Measurements from ENCODE around the gene CDADC1. TPM values are rescaled to one million over a fixed set of nuclear protein-coding genes. Genes with fewer than 3 reads are reported as not detected.

Gene CDADC1
- total and polyA plus RNA-seq, 2 experiments from 2014 or later, result 1.3 to 9.3 TPM

DNA sequence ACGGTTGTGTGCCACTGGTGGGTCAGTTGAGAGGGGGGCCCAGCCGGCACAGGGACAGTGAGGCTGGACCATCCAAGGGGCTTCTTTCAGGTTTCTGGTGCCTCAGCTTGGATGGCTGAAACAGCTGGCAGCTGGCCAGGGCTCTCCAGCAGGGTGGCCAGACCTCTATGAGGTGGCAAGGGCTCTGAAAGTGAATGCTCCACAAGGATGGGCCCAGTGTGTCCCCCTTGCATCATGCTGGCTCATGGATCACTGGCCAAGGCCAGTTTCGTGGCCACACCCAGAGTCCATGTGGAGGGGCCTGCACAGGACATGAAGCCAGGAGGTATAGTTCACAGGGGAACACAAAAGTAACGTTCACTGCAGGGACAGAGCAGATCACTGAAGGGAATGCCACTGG is 49.6 kb downstream of the CDADC1 start:
- peaks cover 4% of the 10 kb centered on the region for H3K27me3 Mint-ChIP-seq (ENCODE audit: insufficient read depth, low read depth, poor library complexity)
- H3K9me3 Mint-ChIP-seq, result no peaks in the 10 kb centered on the region
- Histone ChIP-seq H3K4me1 (ENCODE audit: insufficient read depth) (no peaks in the 10 kb centered on the region; the same call in 1 of the 2 replicates), H3F3A (replicated peaks; ENCODE audit: low read depth) (no peaks in the 10 kb centered on the region), H3K4me3 (no peak overlapping the region), H3K27ac (ENCODE audit: low read depth) (no peak overlapping the region), H2AFZ (no peak overlapping the region), H3K9me2 (ENCODE audit: insufficient read depth) (no peaks in the 10 kb centered on the region), H4K20me1 (replicated peaks; ENCODE audit: insufficient read depth) (no peaks in the 10 kb centered on the region), H3K36me3 (ENCODE audit: insufficient read depth) (no peaks in the 10 kb centered on the region), H3K27me3 (ENCODE audit: insufficient read depth) (no peaks in the 10 kb centered on the region), H3K79me2 (replicated peaks; ENCODE audit: insufficient read depth) (no peaks in the 10 kb centered on the region), H3K4me2 (no peak overlapping the region)
- no peaks in the 10 kb centered on the region for H3K36me3 Mint-ChIP-seq (ENCODE audit: low read depth)
- ATAC-seq (no peak), DNase-seq (ENCODE audit: low spot score) (no peak)
- no peak overlapping the region for H3K4me3 Mint-ChIP-seq
- TF ChIP-seq JUNB (IDR thresholded peaks at IDR 0.05; ENCODE audit: unreplicated experiment), result no peak
- TF ChIP-seq EZH2phosphoT487 (IDR thresholded peaks at IDR 0.05; ENCODE audit: unreplicated experiment), result no peak
- no peak for TF ChIP-seq ZNF114 (CRISPR knock-in tag; IDR thresholded peaks at IDR 0.05)
- no peak for TF ChIP-seq POLR2AphosphoS5 (IDR thresholded peaks at IDR 0.05; ENCODE audit: low read depth)
- TF ChIP-seq ZNF331 (CRISPR knock-in tag; IDR thresholded peaks at IDR 0.05; ENCODE audit: low read depth), result no peak
- no peak for TF ChIP-seq STAT1 (IDR thresholded peaks at IDR 0.05; ENCODE audit: unreplicated experiment)
- TF ChIP-seq, protein P1, sequence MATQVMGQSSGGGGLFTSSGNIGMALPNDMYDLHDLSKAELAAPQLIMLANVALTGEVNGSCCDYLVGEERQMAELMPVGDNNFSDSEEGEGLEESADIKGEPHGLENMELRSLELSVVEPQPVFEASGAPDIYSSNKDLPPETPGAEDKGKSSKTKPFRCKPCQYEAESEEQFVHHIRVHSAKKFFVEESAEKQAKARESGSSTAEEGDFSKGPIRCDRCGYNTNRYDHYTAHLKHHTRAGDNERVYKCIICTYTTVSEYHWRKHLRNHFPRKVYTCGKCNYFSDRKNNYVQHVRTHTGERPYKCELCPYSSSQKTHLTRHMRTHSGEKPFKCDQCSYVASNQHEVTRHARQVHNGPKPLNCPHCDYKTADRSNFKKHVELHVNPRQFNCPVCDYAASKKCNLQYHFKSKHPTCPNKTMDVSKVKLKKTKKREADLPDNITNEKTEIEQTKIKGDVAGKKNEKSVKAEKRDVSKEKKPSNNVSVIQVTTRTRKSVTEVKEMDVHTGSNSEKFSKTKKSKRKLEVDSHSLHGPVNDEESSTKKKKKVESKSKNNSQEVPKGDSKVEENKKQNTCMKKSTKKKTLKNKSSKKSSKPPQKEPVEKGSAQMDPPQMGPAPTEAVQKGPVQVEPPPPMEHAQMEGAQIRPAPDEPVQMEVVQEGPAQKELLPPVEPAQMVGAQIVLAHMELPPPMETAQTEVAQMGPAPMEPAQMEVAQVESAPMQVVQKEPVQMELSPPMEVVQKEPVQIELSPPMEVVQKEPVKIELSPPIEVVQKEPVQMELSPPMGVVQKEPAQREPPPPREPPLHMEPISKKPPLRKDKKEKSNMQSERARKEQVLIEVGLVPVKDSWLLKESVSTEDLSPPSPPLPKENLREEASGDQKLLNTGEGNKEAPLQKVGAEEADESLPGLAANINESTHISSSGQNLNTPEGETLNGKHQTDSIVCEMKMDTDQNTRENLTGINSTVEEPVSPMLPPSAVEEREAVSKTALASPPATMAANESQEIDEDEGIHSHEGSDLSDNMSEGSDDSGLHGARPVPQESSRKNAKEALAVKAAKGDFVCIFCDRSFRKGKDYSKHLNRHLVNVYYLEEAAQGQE (IDR thresholded peaks at IDR 0.05; ENCODE audit: unreplicated experiment), result no peak
- TF ChIP-seq, protein P2, sequence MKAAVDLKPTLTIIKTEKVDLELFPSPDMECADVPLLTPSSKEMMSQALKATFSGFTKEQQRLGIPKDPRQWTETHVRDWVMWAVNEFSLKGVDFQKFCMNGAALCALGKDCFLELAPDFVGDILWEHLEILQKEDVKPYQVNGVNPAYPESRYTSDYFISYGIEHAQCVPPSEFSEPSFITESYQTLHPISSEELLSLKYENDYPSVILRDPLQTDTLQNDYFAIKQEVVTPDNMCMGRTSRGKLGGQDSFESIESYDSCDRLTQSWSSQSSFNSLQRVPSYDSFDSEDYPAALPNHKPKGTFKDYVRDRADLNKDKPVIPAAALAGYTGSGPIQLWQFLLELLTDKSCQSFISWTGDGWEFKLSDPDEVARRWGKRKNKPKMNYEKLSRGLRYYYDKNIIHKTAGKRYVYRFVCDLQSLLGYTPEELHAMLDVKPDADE (IDR thresholded peaks at IDR 0.05), result no peak
- no peak for TF ChIP-seq CREB1 (CRISPR knock-in tag; IDR thresholded peaks at IDR 0.05; ENCODE audit: low read depth)
- no peak for TF ChIP-seq NANOG (IDR thresholded peaks at IDR 0.05; ENCODE audit: borderline replicate concordance)
- TF ChIP-seq, protein P3, sequence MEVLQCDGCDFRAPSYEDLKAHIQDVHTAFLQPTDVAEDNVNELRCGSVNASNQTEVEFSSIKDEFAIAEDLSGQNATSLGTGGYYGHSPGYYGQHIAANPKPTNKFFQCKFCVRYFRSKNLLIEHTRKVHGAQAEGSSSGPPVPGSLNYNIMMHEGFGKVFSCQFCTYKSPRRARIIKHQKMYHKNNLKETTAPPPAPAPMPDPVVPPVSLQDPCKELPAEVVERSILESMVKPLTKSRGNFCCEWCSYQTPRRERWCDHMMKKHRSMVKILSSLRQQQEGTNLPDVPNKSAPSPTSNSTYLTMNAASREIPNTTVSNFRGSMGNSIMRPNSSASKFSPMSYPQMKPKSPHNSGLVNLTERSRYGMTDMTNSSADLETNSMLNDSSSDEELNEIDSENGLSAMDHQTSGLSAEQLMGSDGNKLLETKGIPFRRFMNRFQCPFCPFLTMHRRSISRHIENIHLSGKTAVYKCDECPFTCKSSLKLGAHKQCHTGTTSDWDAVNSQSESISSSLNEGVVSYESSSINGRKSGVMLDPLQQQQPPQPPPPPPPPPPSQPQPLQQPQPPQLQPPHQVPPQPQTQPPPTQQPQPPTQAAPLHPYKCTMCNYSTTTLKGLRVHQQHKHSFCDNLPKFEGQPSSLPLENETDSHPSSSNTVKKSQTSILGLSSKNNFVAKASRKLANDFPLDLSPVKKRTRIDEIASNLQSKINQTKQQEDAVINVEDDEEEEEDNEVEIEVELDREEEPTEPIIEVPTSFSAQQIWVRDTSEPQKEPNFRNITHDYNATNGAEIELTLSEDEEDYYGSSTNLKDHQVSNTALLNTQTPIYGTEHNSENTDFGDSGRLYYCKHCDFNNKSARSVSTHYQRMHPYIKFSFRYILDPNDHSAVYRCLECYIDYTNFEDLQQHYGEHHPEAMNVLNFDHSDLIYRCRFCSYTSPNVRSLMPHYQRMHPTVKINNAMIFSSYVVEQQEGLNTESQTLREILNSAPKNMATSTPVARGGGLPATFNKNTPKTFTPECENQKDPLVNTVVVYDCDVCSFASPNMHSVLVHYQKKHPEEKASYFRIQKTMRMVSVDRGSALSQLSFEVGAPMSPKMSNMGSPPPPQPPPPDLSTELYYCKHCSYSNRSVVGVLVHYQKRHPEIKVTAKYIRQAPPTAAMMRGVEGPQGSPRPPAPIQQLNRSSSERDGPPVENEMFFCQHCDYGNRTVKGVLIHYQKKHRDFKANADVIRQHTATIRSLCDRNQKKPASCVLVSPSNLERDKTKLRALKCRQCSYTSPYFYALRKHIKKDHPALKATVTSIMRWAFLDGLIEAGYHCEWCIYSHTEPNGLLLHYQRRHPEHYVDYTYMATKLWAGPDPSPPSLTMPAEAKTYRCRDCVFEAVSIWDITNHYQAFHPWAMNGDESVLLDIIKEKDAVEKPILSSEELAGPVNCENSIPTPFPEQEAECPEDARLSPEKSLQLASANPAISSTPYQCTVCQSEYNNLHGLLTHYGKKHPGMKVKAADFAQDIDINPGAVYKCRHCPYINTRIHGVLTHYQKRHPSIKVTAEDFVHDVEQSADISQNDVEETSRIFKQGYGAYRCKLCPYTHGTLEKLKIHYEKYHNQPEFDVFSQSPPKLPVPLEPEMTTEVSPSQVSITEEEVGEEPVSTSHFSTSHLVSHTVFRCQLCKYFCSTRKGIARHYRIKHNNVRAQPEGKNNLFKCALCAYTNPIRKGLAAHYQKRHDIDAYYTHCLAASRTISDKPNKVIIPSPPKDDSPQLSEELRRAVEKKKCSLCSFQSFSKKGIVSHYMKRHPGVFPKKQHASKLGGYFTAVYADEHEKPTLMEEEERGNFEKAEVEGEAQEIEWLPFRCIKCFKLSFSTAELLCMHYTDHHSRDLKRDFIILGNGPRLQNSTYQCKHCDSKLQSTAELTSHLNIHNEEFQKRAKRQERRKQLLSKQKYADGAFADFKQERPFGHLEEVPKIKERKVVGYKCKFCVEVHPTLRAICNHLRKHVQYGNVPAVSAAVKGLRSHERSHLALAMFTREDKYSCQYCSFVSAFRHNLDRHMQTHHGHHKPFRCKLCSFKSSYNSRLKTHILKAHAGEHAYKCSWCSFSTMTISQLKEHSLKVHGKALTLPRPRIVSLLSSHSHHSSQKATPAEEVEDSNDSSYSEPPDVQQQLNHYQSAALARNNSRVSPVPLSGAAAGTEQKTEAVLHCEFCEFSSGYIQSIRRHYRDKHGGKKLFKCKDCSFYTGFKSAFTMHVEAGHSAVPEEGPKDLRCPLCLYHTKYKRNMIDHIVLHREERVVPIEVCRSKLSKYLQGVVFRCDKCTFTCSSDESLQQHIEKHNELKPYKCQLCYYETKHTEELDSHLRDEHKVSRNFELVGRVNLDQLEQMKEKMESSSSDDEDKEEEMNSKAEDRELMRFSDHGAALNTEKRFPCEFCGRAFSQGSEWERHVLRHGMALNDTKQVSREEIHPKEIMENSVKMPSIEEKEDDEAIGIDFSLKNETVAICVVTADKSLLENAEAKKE (CRISPR knock-in tag; IDR thresholded peaks at IDR 0.05), result no peak
- TF ChIP-seq EZH2 (IDR thresholded peaks at IDR 0.05; ENCODE audit: low read depth, unreplicated experiment), result no peak
- TF ChIP-seq, protein P4, sequence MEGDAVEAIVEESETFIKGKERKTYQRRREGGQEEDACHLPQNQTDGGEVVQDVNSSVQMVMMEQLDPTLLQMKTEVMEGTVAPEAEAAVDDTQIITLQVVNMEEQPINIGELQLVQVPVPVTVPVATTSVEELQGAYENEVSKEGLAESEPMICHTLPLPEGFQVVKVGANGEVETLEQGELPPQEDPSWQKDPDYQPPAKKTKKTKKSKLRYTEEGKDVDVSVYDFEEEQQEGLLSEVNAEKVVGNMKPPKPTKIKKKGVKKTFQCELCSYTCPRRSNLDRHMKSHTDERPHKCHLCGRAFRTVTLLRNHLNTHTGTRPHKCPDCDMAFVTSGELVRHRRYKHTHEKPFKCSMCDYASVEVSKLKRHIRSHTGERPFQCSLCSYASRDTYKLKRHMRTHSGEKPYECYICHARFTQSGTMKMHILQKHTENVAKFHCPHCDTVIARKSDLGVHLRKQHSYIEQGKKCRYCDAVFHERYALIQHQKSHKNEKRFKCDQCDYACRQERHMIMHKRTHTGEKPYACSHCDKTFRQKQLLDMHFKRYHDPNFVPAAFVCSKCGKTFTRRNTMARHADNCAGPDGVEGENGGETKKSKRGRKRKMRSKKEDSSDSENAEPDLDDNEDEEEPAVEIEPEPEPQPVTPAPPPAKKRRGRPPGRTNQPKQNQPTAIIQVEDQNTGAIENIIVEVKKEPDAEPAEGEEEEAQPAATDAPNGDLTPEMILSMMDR (conservative IDR thresholded peaks at IDR 0.05; ENCODE audit: low read depth in 2 of 2), result no peak
- H3K4me1 Mint-ChIP-seq, result peaks cover 31% of the 10 kb centered on the region
- H3K27ac Mint-ChIP-seq, result no peak overlapping the region
